ENCODE measurements around the gene NCAN.
"Not testable (repeated sequence)": the region's sequence is repeated elsewhere in the genome, so short reads cannot be mapped to it uniquely, and the experiment has no call there.

Gene NCAN

GRCh38 chr19:19224852-19225494 lies 13.2 kb downstream of the NCAN start:
- DNase-seq (ENCODE audit: low read depth): peak; percentile 49

- DNase-seq (ENCODE audit: low read depth): no peak
Observed at GRCh38 chr19:19226204-19226603, 14.4 kb downstream of the NCAN start.

- no peak for DNase-seq (ENCODE audit: low read depth)
Observed at GRCh38 chr19:19226663-19227062, 14.9 kb downstream of the NCAN start.

- no peak for DNase-seq (ENCODE audit: low read depth)
Observed at GRCh38 chr19:19227217-19227616, 15.5 kb downstream of the NCAN start.

GRCh38 chr19:19229701-19230100 lies 17.9 kb downstream of the NCAN start:
- DNase-seq (ENCODE audit: low read depth): no peak

DNA sequence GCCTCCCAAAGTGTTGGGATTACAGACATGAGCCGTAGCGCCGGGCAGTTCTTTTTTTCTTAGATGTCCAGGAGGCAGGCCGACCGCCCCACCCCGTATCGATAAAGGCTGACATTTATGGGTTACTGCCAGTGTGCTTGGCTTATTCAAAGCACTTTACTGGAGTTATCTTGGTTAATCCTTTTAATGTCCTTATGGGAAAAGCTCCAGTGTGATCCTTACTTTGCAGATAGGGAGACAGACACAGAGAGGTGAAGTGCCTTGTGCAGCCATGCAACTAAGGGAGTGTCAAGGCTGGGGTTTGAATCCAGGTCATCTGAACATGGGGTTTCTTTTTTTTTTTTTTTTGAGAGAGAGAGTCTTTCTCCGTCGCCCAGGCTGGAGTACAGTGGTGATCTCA lies 19.2 kb downstream of the NCAN start:
- no peak for DNase-seq (ENCODE audit: low read depth)

- DNase-seq (ENCODE audit: low read depth): no peak
Observed at GRCh38 chr19:19232261-19232721, 20.5 kb downstream of the NCAN start.

GRCh38 chr19:19234220-19234816 lies 22.6 kb downstream of the NCAN start:
- DNase-seq (ENCODE audit: low read depth): no peak

DNA sequence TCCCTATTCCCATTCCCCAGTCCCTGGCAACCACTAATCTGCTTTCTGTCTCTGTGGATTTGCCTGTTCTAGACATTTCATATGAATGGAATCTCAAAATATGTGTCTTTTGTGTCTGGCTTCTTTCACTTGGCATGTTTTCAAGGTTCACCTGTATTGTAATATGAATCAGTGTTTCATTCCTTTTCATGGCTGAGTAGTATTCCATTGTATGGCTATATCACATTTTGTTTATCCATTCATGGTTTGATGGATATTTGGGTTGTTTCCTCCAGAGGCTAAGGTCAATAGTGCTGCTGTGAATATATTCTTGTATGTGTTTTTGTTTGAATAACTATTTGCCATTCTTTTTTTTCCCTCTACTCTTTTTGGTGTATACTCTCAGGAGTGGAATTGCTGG lies 24.4 kb downstream of the NCAN start:
- DNase-seq (ENCODE audit: low read depth): no peak

DNA sequence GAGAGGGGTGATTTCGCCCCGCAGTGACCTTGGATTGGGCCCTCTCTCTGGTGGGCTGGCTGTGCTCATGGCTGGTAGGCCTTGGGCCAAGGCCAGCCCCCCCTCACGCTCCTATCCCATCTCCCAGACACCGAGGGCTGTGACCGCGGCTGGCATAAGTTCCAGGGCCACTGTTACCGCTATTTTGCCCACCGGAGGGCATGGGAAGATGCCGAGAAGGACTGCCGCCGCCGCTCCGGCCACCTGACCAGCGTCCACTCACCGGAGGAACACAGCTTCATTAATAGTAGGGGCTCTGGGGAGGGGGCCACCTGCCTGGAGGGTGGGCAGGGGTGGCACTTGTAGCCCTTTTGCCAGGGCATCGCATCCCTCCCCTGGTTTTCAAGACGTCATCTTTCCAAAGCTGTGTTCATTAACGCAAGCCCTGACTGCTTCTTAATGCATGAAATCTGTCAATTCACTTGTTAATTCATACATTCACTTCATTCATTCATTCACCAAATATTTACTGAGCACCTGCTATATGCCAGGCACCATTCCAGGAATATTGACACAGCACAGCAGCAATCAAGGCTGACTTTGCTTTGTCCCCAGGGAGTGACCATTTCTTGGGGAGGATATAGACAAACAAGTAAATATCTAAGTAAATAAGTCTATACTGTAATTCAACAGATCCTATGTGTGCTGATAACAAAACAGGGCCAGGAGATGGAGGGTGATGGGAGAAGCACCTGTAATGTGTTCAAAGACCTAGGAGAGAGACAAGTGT lies 26.6 kb downstream of the NCAN start:
- no peak for DNase-seq (ENCODE audit: low read depth)

DNA sequence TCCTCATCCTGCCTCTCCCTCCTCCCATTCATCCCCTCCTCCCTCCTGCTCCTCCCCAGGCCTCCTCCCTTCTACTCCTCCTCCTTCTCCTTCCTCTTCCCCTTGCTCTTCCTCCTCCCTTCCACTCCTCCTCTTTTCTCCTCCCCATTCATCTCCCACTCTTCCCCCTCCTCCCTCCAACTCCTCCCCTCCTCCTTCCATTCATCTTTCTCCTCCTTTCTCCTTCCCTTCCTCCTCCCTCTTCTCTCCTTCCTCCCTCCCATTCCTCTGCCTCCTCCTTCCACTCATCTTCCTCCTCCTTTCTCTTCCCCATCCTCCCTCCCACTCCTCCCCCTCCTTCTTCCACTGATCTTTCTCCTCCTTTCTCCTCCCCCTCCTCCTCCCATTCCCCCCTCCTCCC lies 27.9 kb downstream of the NCAN start:
- DNase-seq (ENCODE audit: low read depth): no peak

DNA sequence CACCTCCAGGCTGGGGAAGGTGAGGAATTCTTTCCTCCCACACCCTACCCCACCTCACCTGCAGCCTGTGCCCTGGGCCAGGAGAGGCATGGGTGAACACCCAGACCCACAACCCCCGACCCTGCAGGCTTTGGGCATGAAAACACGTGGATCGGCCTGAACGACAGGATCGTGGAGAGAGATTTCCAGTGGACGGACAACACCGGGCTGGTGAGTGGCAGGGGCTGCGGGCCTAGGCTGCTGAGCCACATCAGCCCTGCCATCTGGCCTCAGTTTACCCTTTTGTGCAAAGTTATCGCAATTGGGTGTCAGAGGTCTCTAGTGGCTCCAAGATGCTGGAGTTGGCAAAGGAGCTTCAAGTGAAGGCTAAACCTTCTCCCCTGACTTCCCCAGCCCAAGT lies 28.7 kb downstream of the NCAN start:
- no peak for DNase-seq (ENCODE audit: low read depth)

DNA sequence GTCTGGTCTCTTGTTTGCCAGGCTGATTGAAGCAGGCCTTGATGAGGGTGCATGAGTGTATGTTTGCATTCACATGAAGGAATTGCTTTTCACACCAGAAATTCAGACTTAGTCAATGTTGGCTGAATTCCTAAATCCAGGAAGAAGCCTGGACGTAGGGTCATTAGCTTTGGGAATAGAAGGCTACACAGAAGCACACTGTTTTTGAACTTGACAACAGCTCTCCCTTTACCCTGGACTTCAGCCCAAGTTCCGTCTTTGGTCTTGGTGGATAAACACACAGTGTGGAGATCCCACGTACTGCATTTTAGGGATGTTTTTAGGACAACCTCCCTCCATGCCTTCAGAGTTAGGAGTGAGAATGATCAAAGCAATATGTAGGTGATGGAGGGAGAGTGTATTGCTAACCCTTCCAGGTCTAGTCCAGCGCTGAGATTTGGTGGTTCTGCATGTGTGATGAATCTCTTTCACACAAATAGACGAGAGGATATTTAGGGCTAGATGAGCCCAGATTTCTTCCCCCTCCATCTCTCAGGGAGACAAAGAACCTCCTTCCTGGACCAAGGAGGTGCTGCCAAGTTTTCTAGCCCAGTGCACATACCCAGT lies 38.5 kb downstream of the NCAN start:
- no peak for DNase-seq (ENCODE audit: low read depth)

- not testable (repeated sequence) for DNase-seq (ENCODE audit: low read depth)
Observed at GRCh38 chr19:19253409-19253808, 41.7 kb downstream of the NCAN start.

GRCh38 chr19:19256072-19256969 lies 44.6 kb downstream of the NCAN start:
- no peak for DNase-seq (ENCODE audit: low read depth)

GRCh38 chr19:19257137-19257536 lies 45.4 kb downstream of the NCAN start:
- no peak for DNase-seq (ENCODE audit: low read depth)

DNA sequence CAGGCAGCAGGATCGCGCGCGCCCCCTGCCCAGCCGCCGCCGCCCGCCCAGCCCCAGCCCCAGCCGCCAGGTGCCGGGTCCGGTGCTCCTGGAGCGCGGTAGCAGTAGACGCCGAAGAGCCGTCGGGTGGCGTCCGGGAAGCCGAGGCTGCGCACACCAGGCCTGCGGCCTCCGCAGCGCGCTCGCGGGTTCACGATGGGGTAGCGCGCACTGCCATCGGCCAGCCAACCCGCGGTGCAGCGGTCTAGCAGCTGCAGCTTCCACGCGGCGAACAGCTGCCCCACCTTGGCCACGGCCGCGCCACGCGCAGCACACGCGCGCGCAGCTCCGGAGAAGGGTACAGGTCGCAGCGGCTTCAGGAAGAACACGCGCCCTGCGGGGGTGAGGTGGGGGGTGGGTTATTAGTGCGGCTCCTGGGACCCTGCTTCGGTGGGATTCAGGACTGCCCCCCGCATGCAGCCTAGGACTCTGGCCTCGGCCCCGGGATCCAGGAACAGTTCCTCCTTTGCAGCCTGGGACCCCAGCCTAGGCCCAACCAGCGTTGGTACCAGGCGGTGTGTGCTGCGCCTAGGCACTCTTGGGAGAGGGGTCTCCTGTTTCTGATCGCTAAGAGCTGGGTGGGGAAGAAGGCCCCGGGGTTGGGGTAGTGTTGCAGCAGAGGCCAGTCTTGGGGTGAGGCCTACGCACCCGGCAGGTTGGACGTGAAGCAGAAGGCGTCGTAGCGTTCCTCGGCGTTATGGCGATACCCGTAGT lies 46.3 kb downstream of the NCAN start:
- no peak for DNase-seq (ENCODE audit: low read depth)

GRCh38 chr19:19258589-19259338 lies 47.0 kb downstream of the NCAN start:
- DNase-seq (ENCODE audit: low read depth): no peak

GRCh38 chr19:19259741-19260140 lies 48.0 kb downstream of the NCAN start:
- DNase-seq (ENCODE audit: low read depth): no peak

Measured in stimulated activated CD8-positive, alpha-beta memory T cell treated with anti-CD3 and anti-CD28 coated beads, Interleukin-15, amount 100 ng/mL, for 1 hour (primary cell).